ENCODE data around the gene LSM12. TPM values are rescaled to one million over a fixed set of nuclear protein-coding genes. Genes with fewer than 3 reads are reported as not detected.

Gene LSM12
- 57.3 and 68.7 TPM in 2 replicates for total RNA-seq

- H3K4me3 Mint-ChIP-seq = peak within 1 kb of the TSS; percentile 91
- peak; percentile 97 for DNase-seq
- intact Hi-C loops (cut with micrococcal nuclease) = loop anchor here (1.0 kb wide), 2 partner anchors 57 to 259 kb away; partner anchors contain the start of gene HDAC5
- TF ChIP-seq CTCF (IDR thresholded peaks at IDR 0.05) = no peak
- ATAC-seq (ENCODE audit: low read depth) = peak; percentile 73
- H3K27me3 Mint-ChIP-seq = no peaks in the 10 kb centered on the region
- no peaks in the 10 kb centered on the region for H3K9me3 Mint-ChIP-seq
- H3K27ac Mint-ChIP-seq = peak within 1 kb of the TSS; percentile 89
- CTCF ChIA-PET = interaction anchor here (0.7 to 2.5 kb wide), 2 partner anchors 9 to 123 kb away, joined by 3 to 6 read pairs; no protein-coding TSS in a partner anchor
- POLR2A ChIA-PET = interaction anchor here (0.5 to 2.4 kb wide), 11 partner anchors 8 to 298 kb away, joined by 3 to 21 read pairs (median 4); partner anchors contain the start of genes ATXN7L3, GRN, HDAC5 and TMEM101
- peaks cover 36% of the 10 kb centered on the region for H3K36me3 Mint-ChIP-seq (ENCODE audit: low read depth)
- peaks cover 46% of the 10 kb centered on the region for H3K4me1 Mint-ChIP-seq
Measured at GRCh38 chr17:44066204-44066930, at the start of gene LSM12. Gene LSM12, minus strand, starts transcription at chr17:44066671. Its CDS starts 84 bp downstream, at chr17:44066587.

GRCh38 chr17:44115585-44116415 is 49.3 kb upstream of the LSM12 start:
- ChIA-PET POLR2A (interaction anchor here (0.5 to 1.2 kb wide), 4 partner anchors 8 to 30 kb away, joined by 3 to 4 read pairs (median 4); partner anchors contain the start of gene HDAC5), CTCF (interaction anchor here (0.8 to 2.2 kb wide), 4 partner anchors 45 to 172 kb away, joined by 3 to 14 read pairs (median 4); partner anchors contain the start of gene G6PC3)
- H3K27me3 Mint-ChIP-seq = no peaks in the 10 kb centered on the region
- no peaks in the 10 kb centered on the region for H3K9me3 Mint-ChIP-seq
- H3K36me3 Mint-ChIP-seq (ENCODE audit: low read depth) = peaks cover 42% of the 10 kb centered on the region
- H3K27ac Mint-ChIP-seq = no peak overlapping the region
- peaks cover 65% of the 10 kb centered on the region for H3K4me1 Mint-ChIP-seq
- DNase-seq (no peak), ATAC-seq (ENCODE audit: low read depth) (no peak)
- intact Hi-C loops (cut with micrococcal nuclease) = loop anchor here (1.0 kb wide), 1 partner anchor 171 kb away; no protein-coding TSS in a partner anchor
- TF ChIP-seq CTCF (IDR thresholded peaks at IDR 0.05) = no peak
- H3K4me3 Mint-ChIP-seq = no peak overlapping the region

- peaks cover 57% of the 10 kb centered on the region for H3K4me1 Mint-ChIP-seq
- no peak overlapping the region for H3K4me3 Mint-ChIP-seq
- H3K27me3 Mint-ChIP-seq = no peaks in the 10 kb centered on the region
- no peak for TF ChIP-seq CTCF (IDR thresholded peaks at IDR 0.05)
- no peak for DNase-seq
- peaks cover 36% of the 10 kb centered on the region for H3K36me3 Mint-ChIP-seq (ENCODE audit: low read depth)
- intact Hi-C loops (cut with micrococcal nuclease) = no loop called here
- no peaks in the 10 kb centered on the region for H3K9me3 Mint-ChIP-seq
- no peak overlapping the region for H3K27ac Mint-ChIP-seq
- ATAC-seq (ENCODE audit: low read depth) = no peak
- POLR2A ChIA-PET = interaction anchor here (1.2 kb wide), 1 partner anchor 10 kb away, joined by 4 read pairs; the partner anchor contains the start of gene HDAC5
- CTCF ChIA-PET = interaction anchor here (0.6 to 2.2 kb wide), 2 partner anchors 170 to 417 kb away, joined by 3 to 14 read pairs; no protein-coding TSS in a partner anchor
Measured at GRCh38 chr17:44113868-44114840, 47.7 kb upstream of the LSM12 start.

GRCh38 chr17:44113382-44113781 is 46.9 kb upstream of the LSM12 start:
- H3K27me3 Mint-ChIP-seq = no peaks in the 10 kb centered on the region
- no peak overlapping the region for H3K27ac Mint-ChIP-seq
- ATAC-seq (ENCODE audit: low read depth) (no peak), DNase-seq (no peak)
- H3K4me3 Mint-ChIP-seq = no peak overlapping the region
- intact Hi-C loops (cut with micrococcal nuclease) = no loop called here
- H3K4me1 Mint-ChIP-seq = peaks cover 50% of the 10 kb centered on the region
- H3K36me3 Mint-ChIP-seq (ENCODE audit: low read depth) = peaks cover 34% of the 10 kb centered on the region
- CTCF ChIA-PET = no interaction called here
- POLR2A ChIA-PET = no interaction called here
- no peaks in the 10 kb centered on the region for H3K9me3 Mint-ChIP-seq
- TF ChIP-seq CTCF (IDR thresholded peaks at IDR 0.05) = no peak
